Gastroesophageal sphincter (tissue), 4 donors: Measurements from ENCODE around the gene EEF1AKMT3. TPM values are rescaled to one million over a fixed set of nuclear protein-coding genes. Genes with fewer than 3 reads are reported as not detected.

Source experiments
- ATAC-seq: fragments of 150-250 bp; one replicate; pipeline ENCODE4 v1.9.1; 2016; ENCODE audit warnings: mild to moderate bottlenecking, moderate library complexity
- H3K27ac ChIP-seq, 4 donors: fragments of 200-600 bp; sonication (generic) in 3 of 4; 1 replicate in 3 of 4; 2 replicates in 1 of 4; pipeline ENCODE4 v1.5.1; 2016 to 2019
- H3K27me3 ChIP-seq: fragments of 200-600 bp; sonication (generic); one replicate; pipeline ENCODE4 v1.5.1; 2019
- H3K36me3 ChIP-seq, 2 donors: fragments of 200-600 bp; sonication (generic); one replicate each; pipeline ENCODE4 v1.5.1; 2019; ENCODE audit warnings: control low read depth in 1 of 2
- H3K4me1 ChIP-seq, 3 donors: fragments of 200-600 bp; sonication (generic); 1 replicate in 2 of 3; 2 replicates in 1 of 3; pipeline ENCODE4 v1.5.1; 2016 to 2019; ENCODE audit warnings: control low read depth in 2 of 3
- H3K4me3 ChIP-seq, 2 donors: fragments of 200-600 bp; sonication (generic); one replicate each; pipeline ENCODE4 v1.5.1; 2019; ENCODE audit warnings: mild to moderate bottlenecking in 1 of 2, moderate library complexity in 1 of 2
- H3K9me3 ChIP-seq, 3 donors: fragments of 200-600 bp; sonication (generic); one replicate each; pipeline ENCODE4 v1.5.1; 2017 to 2019; ENCODE audit warnings: control low read depth in 2 of 3
- EP300 ChIP-seq: sonication (generic); formaldehyde crosslinking; IDR thresholded peaks from one replicate; pipeline ENCODE4 v1.6.1; 2017; ENCODE audit warnings: antibody characterized with exemption, mild to moderate bottlenecking
- POLR2A ChIP-seq, 2 donors: fragments of 450-650 bp; IDR thresholded peaks; one replicate each; pipeline ENCODE4 v1.6.1; 2017; ENCODE audit warnings: antibody characterized with exemption in 2 of 2, mild to moderate bottlenecking in 2 of 2, moderate library complexity in 1 of 2
- POLR2AphosphoS5 ChIP-seq: sonication (generic); formaldehyde crosslinking; IDR thresholded peaks from one replicate; pipeline ENCODE4 v1.6.1; 2017; ENCODE audit warnings: antibody characterized with exemption
- WGBS, 2 donors: methylation state at CpG; one replicate each; pipeline ENCODE4 v1.1.5; 2018; ENCODE audit warnings: low coverage in 1 of 2; 5-methylcytosine and 5-hydroxymethylcytosine counted together
- total RNA-seq, 4 donors: library from RNA; depleted of rRNA; stranded (reverse); fragments of >200 nt; gene quantifications; one replicate each; pipeline ENCODE4 v1.1.0, GENCODE V29; 2016
- TF ChIP-seq, protein P1 (sequence below), 4 experiments: fragments of 200-600 bp in 2 of 4; fragments of 450-650 bp in 2 of 4; sonication (generic) in 1 of 4; IDR thresholded peaks; one replicate each; pipeline ENCODE4 v1.5.1; 2017 to 2019; ENCODE audit warnings: antibody characterized with exemption in 4 of 4, mild to moderate bottlenecking in 2 of 4, moderate library complexity in 2 of 4

EEF1AKMT3 gene
- total RNA-seq, 4 donors from 2014 or later, result 10.8 to 19.5 (median 11.7) TPM

GRCh38 chr12:57762463-57762862 lies 10.0 kb upstream of the EEF1AKMT3 start:
- Histone ChIP-seq H3K4me1 (peaks cover 0 to 30% (median 28%) of the 10 kb centered on the region in 3 donors), H3K4me3 (no peak overlapping the region), H3K27me3 (peaks cover 68% of the 10 kb centered on the region), H3K27ac (no peak overlapping the region), H3K36me3 (peaks cover 0 to 35% of the 10 kb centered on the region in 2 donors), H3K9me3 (no peaks in the 10 kb centered on the region)
- no peak for ATAC-seq
- TF ChIP-seq, protein P1, sequence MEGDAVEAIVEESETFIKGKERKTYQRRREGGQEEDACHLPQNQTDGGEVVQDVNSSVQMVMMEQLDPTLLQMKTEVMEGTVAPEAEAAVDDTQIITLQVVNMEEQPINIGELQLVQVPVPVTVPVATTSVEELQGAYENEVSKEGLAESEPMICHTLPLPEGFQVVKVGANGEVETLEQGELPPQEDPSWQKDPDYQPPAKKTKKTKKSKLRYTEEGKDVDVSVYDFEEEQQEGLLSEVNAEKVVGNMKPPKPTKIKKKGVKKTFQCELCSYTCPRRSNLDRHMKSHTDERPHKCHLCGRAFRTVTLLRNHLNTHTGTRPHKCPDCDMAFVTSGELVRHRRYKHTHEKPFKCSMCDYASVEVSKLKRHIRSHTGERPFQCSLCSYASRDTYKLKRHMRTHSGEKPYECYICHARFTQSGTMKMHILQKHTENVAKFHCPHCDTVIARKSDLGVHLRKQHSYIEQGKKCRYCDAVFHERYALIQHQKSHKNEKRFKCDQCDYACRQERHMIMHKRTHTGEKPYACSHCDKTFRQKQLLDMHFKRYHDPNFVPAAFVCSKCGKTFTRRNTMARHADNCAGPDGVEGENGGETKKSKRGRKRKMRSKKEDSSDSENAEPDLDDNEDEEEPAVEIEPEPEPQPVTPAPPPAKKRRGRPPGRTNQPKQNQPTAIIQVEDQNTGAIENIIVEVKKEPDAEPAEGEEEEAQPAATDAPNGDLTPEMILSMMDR (IDR thresholded peaks at IDR 0.05), result no peak
- TF ChIP-seq POLR2AphosphoS5 (no peak), POLR2A (IDR thresholded peaks at IDR 0.05) (no peak), EP300 (no peak)
- 84 to 100% methylated on average over 2 of the region's 2 CpGs for WGBS, 2 donors

DNA sequence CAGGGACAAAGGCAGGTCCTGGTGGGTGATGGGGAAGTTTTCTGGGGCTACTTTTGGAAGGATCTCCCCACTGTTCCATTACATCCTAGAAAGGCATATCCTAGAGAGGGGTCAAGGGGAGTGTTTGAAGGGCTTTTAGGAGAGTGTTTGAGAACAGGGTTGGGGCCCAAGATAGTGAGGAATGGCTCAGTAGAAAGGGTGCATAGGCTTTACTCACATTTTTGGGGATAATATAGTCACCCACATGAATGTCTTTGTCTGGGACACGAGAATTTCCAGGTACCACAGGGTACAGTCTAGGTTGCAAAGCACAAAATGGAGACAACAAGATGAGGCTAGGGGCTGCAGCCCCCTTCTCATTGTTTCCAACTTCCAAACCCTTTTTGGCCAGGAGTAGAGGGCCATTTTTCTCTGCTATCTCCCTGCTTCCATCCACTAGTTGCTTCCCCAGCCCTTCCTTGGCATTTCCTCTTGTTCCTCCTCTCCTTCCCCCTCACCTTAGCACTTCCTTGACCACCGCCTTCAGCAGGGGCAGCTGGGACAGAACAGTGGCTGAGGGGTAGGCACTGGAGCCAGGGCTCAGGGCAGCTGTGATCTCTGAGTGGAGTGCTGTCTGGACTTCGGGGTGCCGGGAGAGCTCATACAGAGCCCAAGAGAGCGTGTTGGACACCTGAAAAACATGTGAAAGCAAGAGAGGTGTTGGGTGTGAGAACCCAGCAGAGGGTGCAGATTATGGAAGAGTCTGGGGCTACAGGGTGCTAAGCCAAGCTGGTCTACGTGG lies 8.3 kb upstream of the EEF1AKMT3 start:
- no peak for ATAC-seq
- H3K4me1 ChIP-seq, result peaks cover 0 to 30% (median 28%) of the 10 kb centered on the region in 3 donors
- TF ChIP-seq POLR2AphosphoS5 (no peak), EP300 (no peak), POLR2A (IDR thresholded peaks at IDR 0.05) (no peak)
- TF ChIP-seq, protein P1 (IDR thresholded peaks at IDR 0.05), result no peak
- H3K36me3 ChIP-seq, result peaks cover 0 to 30% of the 10 kb centered on the region in 2 donors
- WGBS, 2 donors, result 65 to 66% methylated on average over 2 of the region's 6 CpGs
- peaks cover 68% of the 10 kb centered on the region for H3K27me3 ChIP-seq
- no peak overlapping the region for H3K4me3 ChIP-seq
- no peak overlapping the region for H3K27ac ChIP-seq
- no peaks in the 10 kb centered on the region for H3K9me3 ChIP-seq

- H3K9me3 ChIP-seq, result no peaks in the 10 kb centered on the region
- no peak for ATAC-seq
- peaks cover 0 to 31% of the 10 kb centered on the region in 2 donors for H3K36me3 ChIP-seq
- TF ChIP-seq, protein P1 (IDR thresholded peaks at IDR 0.05), result no peak
- no peak for TF ChIP-seq EP300
- TF ChIP-seq POLR2A (IDR thresholded peaks at IDR 0.05), result no peak
- WGBS, 2 donors, result 26 to 28% methylated on average over 6 to 9 of the region's 17 CpGs
- H3K4me3 ChIP-seq, result peak overlapping the region in 1 of 2 donors; percentile 42
- H3K4me1 ChIP-seq, result peaks cover 0 to 30% (median 28%) of the 10 kb centered on the region in 3 donors
- no peak overlapping the region for H3K27ac ChIP-seq
- peaks cover 68% of the 10 kb centered on the region for H3K27me3 ChIP-seq
Measured at GRCh38 chr12:57764662-57765002, 7.8 kb upstream of the EEF1AKMT3 start.

GRCh38 chr12:57765003-57765697 lies 7.3 kb upstream of the EEF1AKMT3 start:
- H3K27me3 ChIP-seq, result peaks cover 68% of the 10 kb centered on the region
- H3K4me1 ChIP-seq, result peaks cover 0 to 30% (median 28%) of the 10 kb centered on the region in 3 donors
- ATAC-seq, result peak; percentile 54
- no peak overlapping the region for H3K27ac ChIP-seq
- no peak for TF ChIP-seq EP300
- TF ChIP-seq, protein P1 (IDR thresholded peaks at IDR 0.05), result peak in 3 of 4 experiments; percentile 3 to 34 (median 16)
- H3K9me3 ChIP-seq, result no peaks in the 10 kb centered on the region
- no CpG with 5 or more reads among the region's 60 CpGs for WGBS, 2 donors
- peaks cover 0 to 30% of the 10 kb centered on the region in 2 donors for H3K36me3 ChIP-seq
- peak overlapping the region in 1 of 2 donors; percentile 42 for H3K4me3 ChIP-seq
